GM12878 (cell line): ENCODE data around the gene HS3ST3A1. TPM values are rescaled to one million over a fixed set of nuclear protein-coding genes. Genes with fewer than 3 reads are reported as not detected.

Source experiments
- ATAC-seq: fragments of 200-7000 bp; cut with Tn5 transposase; 3 replicates; pipeline ENCODE4 v1.9.1; 2020; ENCODE audit warnings: mild to moderate bottlenecking, moderate library complexity
- BruUV-seq: library from RNA; stranded (reverse); fragments of 400-500 nt; replicated peaks from 2 replicates; lab custom pipeline; 2021; lab: Mats Ljungman, UMichigan
- CTCF ChIA-PET: fragments of 300-600 bp; sonication (Branson Sonifier 250); formaldehyde crosslinking; extraction: SDS; loops from one replicate; lab custom pipeline; 2021; ENCODE audit warnings: inconsistent platforms; lab: Yijun Ruan, JAX
- POLR2A ChIA-PET: fragments of 350-600 bp; formaldehyde crosslinking; extraction: SDS; loops from one replicate; lab custom pipeline; 2021; ENCODE audit warnings: inconsistent platforms; lab: Charles Lee
- RAD21 ChIA-PET: fragments of 300-600 bp; sonication (Branson Sonifier 250); formaldehyde crosslinking; loops from one replicate; lab custom pipeline; 2023; ENCODE audit warnings: antibody characterized with exemption; ENCODE audit not compliant: unreplicated experiment; lab: Charles Lee
- SMC1A ChIA-PET: fragments of 300-600 bp; sonication (Branson Sonifier 250); formaldehyde crosslinking; loops from one replicate; lab custom pipeline; 2023; ENCODE audit not compliant: unreplicated experiment, uncharacterized antibody; lab: Charles Lee
- DNase-seq: peaks from one replicate; pipeline ENCODE4 v3.0.0-alpha.2; 2011; ENCODE audit warnings: low read depth, low spot score
- FAIRE-seq: peaks from 3 replicates; lab custom pipeline; 2011; peaks lifted over from hg19 to GRCh38; lab: Jason Lieb, UNC
- H2AFZ ChIP-seq: 2 replicates; pipeline ENCODE4 v1.6.0; 2011; ENCODE audit warnings: low read depth, low read length, control low read depth; ENCODE audit not compliant: control insufficient read depth
- H3K27ac ChIP-seq: 2 replicates; pipeline ENCODE4 v1.5.1; 2011; ENCODE audit warnings: control low read depth; ENCODE audit not compliant: control insufficient read depth, insufficient read depth
- H3K27me3 ChIP-seq, 2 experiments: replicated peaks in 1 of 2; 2 replicates each; pipeline versions ENCODE4 v1.6.0 to v1.6.1; 2011; ENCODE audit warnings: low read length in 1 of 2; ENCODE audit not compliant: control insufficient read depth in 2 of 2, insufficient read depth in 2 of 2
- H3K36me3 ChIP-seq, 2 experiments: 2 replicates each; pipeline ENCODE4 v1.5.1; 2011; ENCODE audit warnings: low read length in 1 of 2; ENCODE audit not compliant: control insufficient read depth in 2 of 2, insufficient read depth in 2 of 2
- H3K4me1 ChIP-seq: 2 replicates; pipeline ENCODE4 v1.6.1; 2011; ENCODE audit warnings: mild to moderate bottlenecking, low read length, moderate library complexity, mixed read lengths; ENCODE audit not compliant: control insufficient read depth, insufficient read depth
- H3K4me2 ChIP-seq: 2 replicates; pipeline ENCODE4 v1.6.0; 2011; ENCODE audit warnings: control low read depth; ENCODE audit not compliant: control insufficient read depth, insufficient read depth
- H3K4me3 ChIP-seq: fragments of 200-600 bp; sonication (generic); 2 replicates; pipeline ENCODE4 v1.5.1; 2016
- H3K79me2 ChIP-seq: 2 replicates; pipeline ENCODE4 v1.6.0; 2011; ENCODE audit warnings: low read length; ENCODE audit not compliant: control insufficient read depth, insufficient read depth
- H3K9ac ChIP-seq: 2 replicates; pipeline ENCODE4 v1.8.0; 2011; ENCODE audit warnings: low read length, control low read depth, mixed read lengths; ENCODE audit not compliant: control insufficient read depth, insufficient read depth
- H3K9me3 ChIP-seq: replicated peaks from 3 replicates; pipeline ENCODE4 v1.5.1; 2011; ENCODE audit warnings: mild to moderate bottlenecking, low read length; ENCODE audit not compliant: control insufficient read depth, insufficient read depth
- H4K20me1 ChIP-seq: 2 replicates; pipeline ENCODE4 v1.6.0; 2011; ENCODE audit not compliant: control insufficient read depth, insufficient read depth
- BACH1 ChIP-seq: fragments of 450-650 bp; IDR thresholded peaks from 2 replicates; pipeline ENCODE4 v1.6.1; 2017; ENCODE audit warnings: mild to moderate bottlenecking, borderline replicate concordance
- BRCA1 ChIP-seq: IDR thresholded peaks from 2 replicates; pipeline ENCODE4 v1.6.1; 2011; ENCODE audit warnings: low read depth, low read length, improper control_type of control experiment
- CHD4 ChIP-seq: fragments of 200-600 bp; sonication (generic); IDR thresholded peaks from 2 replicates; pipeline ENCODE4 v1.6.1; 2016; ENCODE audit warnings: mild to moderate bottlenecking
- ESRRA ChIP-seq: IDR thresholded peaks from 2 replicates; pipeline ENCODE4 v1.6.1; 2012; ENCODE audit warnings: mild to moderate bottlenecking, low read length, improper control_type of control experiment
- FOXM1 ChIP-seq: IDR thresholded peaks from 2 replicates; pipeline ENCODE4 v1.6.1; 2012; ENCODE audit warnings: low read depth, mild to moderate bottlenecking, inconsistent platforms, low read length, moderate library complexity
- JUND ChIP-seq: IDR thresholded peaks from 2 replicates; pipeline ENCODE4 v1.6.1; 2012; ENCODE audit warnings: low read depth, mild to moderate bottlenecking, low read length, improper control_type of control experiment, moderate library complexity
- MXI1 ChIP-seq: fragments of 150-350 bp; IDR thresholded peaks from 2 replicates; pipeline ENCODE4 v1.6.1; 2011; ENCODE audit warnings: low read depth, mild to moderate bottlenecking, inconsistent platforms, low read length, improper control_type of control experiment
- NFIC ChIP-seq: IDR thresholded peaks from 2 replicates; pipeline ENCODE4 v1.6.1; 2012; ENCODE audit warnings: low read depth, mild to moderate bottlenecking, inconsistent platforms, low read length, moderate library complexity
- NFYB ChIP-seq: IDR thresholded peaks from 2 replicates; pipeline ENCODE4 v1.6.1; 2011; ENCODE audit warnings: low read depth, mild to moderate bottlenecking, low read length, improper control_type of control experiment, moderate library complexity; ENCODE audit not compliant: insufficient read depth
- SMAD5 ChIP-seq: IDR thresholded peaks from 2 replicates; pipeline ENCODE4 v1.6.1; 2016; ENCODE audit warnings: antibody characterized with exemption, low read depth
- SUPT20H ChIP-seq: IDR thresholded peaks from 2 replicates; pipeline ENCODE4 v1.6.1; 2011; ENCODE audit warnings: low read depth, mild to moderate bottlenecking, low read length, moderate library complexity, borderline replicate concordance; ENCODE audit not compliant: control insufficient read depth
- ZNF207 ChIP-seq: fragments of 450-650 bp; IDR thresholded peaks from 2 replicates; pipeline ENCODE4 v1.6.1; 2014; ENCODE audit warnings: antibody characterized with exemption, mild to moderate bottlenecking, borderline replicate concordance
- WGBS: methylation state at CpG from one replicate; pipeline ENCODE4 v1.1.6; 2016; ENCODE audit warnings: low lambda C conversion rate; ENCODE audit not compliant: insufficient replicate concordance, insufficient coverage; ENCODE audit errors: missing lambda C conversion rate; 5-methylcytosine and 5-hydroxymethylcytosine counted together
- in situ Hi-C: fragments of 300-500 bp; cut with MboI; formaldehyde crosslinking; loops from 9 replicates; pipeline ENCODE4 v1.14.3; 2018; ENCODE audit warnings: mixed read lengths
- intact Hi-C: fragments of 100-400 bp; cut with micrococcal nuclease; formaldehyde crosslinking; loops from one replicate; pipeline ENCODE4 v1.14.2; 2022; ENCODE audit not compliant: unreplicated experiment
- polyA plus RNA-seq, 11 experiments: library from polyadenylated mRNA; depleted of rRNA in 4 of 11; unstranded in 6 of 11; stranded (reverse) in 5 of 11; fragments of >200 nt; fragmentation: Nextera tagmentation in 4 of 11; fragmentation: Illumina TruSeq in 1 of 11; extraction: Ambion mirVana in 4 of 11; extraction: Trizol in 1 of 11; gene quantifications; 1 replicate in 1 of 11; 2 replicates in 10 of 11; pipeline versions ENCODE4 v1.2.1 to v1.2.3, GENCODE V29; 2011 to 2016; ENCODE audit warnings: inconsistent platforms in 2 of 11, missing spikeins in 2 of 11, low read depth in 1 of 11
- total RNA-seq, 4 experiments: library from RNA; depleted of rRNA in 3 of 4; stranded (reverse); fragments of >200 nt in 3 of 4; fragmentation: Illumina TruSeq in 1 of 4; extraction: Trizol in 1 of 4; gene quantifications; 2 replicates each; pipeline versions ENCODE4 v1.2.1 to v1.2.3, GENCODE V29; 2013 to 2021
- TF ChIP-seq, protein P1 (sequence below): fragments of 450-650 bp; IDR thresholded peaks from 2 replicates; pipeline ENCODE4 v1.6.1; 2014; ENCODE audit warnings: mild to moderate bottlenecking
- TF ChIP-seq, protein P2 (sequence below): IDR thresholded peaks from 2 replicates; pipeline ENCODE4 v1.6.1; 2011; ENCODE audit warnings: low read depth, low read length, improper control_type of control experiment, borderline replicate concordance

Gene HS3ST3A1
- total and polyA plus RNA-seq, 10 of the 15 experiments (the other 5 are each of a cell fraction or from before 2014, with no cell fraction given) = 0.24 to 0.26 TPM; not detected in 8

DNA sequence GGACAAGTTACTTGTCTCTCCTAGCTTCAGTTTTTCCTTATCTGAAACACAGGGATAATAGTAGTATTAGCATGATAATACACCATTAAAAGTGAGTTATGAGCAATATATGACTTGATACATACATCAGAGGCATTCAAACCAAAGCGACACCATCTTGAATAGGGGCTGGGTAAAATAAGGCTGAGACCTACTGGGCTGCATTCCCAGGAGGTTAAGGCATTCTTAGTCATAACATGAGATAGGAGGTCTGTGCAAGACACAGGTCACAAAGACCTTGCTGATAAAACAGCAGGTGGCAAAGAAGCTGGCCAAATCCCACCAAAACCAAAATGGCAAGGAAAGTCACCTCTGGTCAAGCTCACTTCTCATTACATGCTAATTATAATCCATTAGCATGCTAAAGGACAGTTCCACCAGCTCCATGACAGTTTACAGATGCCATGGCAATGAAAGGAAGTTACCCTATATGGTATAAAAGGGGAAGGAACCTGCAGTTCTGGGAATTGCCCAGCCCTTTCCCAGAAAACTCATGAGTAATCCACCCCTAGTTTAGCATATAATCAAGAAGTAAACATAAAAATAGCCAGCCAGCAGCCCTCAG lies 37.2 kb upstream of the HS3ST3A1 start:
- no peaks in the 10 kb centered on the region for H3K27me3 ChIP-seq
- FAIRE-seq (no peak), DNase-seq (no peak), ATAC-seq (no peak)
- ChIA-PET CTCF (interaction anchor here (0.5 kb wide), 1 partner anchor 1360 kb away, joined by 3 read pairs; no protein-coding TSS in a partner anchor), RAD21 (no interaction called here), SMC1A (no interaction called here), POLR2A (no interaction called here)
- H3K4me2 ChIP-seq = no peak overlapping the region
- H3K9ac ChIP-seq = no peak overlapping the region
- H3K4me1 ChIP-seq = no peaks in the 10 kb centered on the region
- no peaks in the 10 kb centered on the region for H3K36me3 ChIP-seq
- H3K79me2 ChIP-seq = no peaks in the 10 kb centered on the region
- intact Hi-C loops (no loop called here), in situ Hi-C loops (no loop called here)
- TF ChIP-seq ESRRA (no peak), NFYB (no peak), SUPT20H (no peak), BACH1 (no peak), MXI1 (no peak), ZNF207 (no peak), JUND (no peak), FOXM1 (no peak), CHD4 (no peak), BRCA1 (no peak), SMAD5 (no peak), NFIC (no peak)
- TF ChIP-seq, protein P1, sequence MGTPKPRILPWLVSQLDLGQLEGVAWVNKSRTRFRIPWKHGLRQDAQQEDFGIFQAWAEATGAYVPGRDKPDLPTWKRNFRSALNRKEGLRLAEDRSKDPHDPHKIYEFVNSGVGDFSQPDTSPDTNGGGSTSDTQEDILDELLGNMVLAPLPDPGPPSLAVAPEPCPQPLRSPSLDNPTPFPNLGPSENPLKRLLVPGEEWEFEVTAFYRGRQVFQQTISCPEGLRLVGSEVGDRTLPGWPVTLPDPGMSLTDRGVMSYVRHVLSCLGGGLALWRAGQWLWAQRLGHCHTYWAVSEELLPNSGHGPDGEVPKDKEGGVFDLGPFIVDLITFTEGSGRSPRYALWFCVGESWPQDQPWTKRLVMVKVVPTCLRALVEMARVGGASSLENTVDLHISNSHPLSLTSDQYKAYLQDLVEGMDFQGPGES = no peak
- TF ChIP-seq, protein P2, sequence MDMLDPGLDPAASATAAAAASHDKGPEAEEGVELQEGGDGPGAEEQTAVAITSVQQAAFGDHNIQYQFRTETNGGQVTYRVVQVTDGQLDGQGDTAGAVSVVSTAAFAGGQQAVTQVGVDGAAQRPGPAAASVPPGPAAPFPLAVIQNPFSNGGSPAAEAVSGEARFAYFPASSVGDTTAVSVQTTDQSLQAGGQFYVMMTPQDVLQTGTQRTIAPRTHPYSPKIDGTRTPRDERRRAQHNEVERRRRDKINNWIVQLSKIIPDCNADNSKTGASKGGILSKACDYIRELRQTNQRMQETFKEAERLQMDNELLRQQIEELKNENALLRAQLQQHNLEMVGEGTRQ = no peak
- no peaks in the 10 kb centered on the region for H4K20me1 ChIP-seq
- WGBS = 0% methylated on average over 1 of the region's 1 CpG
- H3K4me3 ChIP-seq = no peak overlapping the region
- no peak overlapping the region for H3K27ac ChIP-seq
- H3K9me3 ChIP-seq = no peaks in the 10 kb centered on the region
- no TSS peak for BruUV-seq
- no peak overlapping the region for H2AFZ ChIP-seq
